Liver (tissue), 9 donors: Measurements from ENCODE around the gene SLC25A53. TPM values are rescaled to one million over a fixed set of nuclear protein-coding genes. Genes with fewer than 3 reads are reported as not detected.

Experiments
- DNase-seq: peaks from one replicate; pipeline ENCODE4 v3.0.0-alpha.2; 2017; ENCODE audit warnings: low spot score
- H3K27ac ChIP-seq, 2 donors: one replicate each; pipeline ENCODE4 v1.7.0; 2013; ENCODE audit warnings: inconsistent platforms in 2 of 2, low read length in 2 of 2, control low read depth in 1 of 2, low read depth in 1 of 2, mild to moderate bottlenecking in 1 of 2
- H3K27me3 ChIP-seq, 4 donors: one replicate each; pipeline versions ENCODE4 v1.6.1 to v1.7.0; 2013; ENCODE audit warnings: low read length in 3 of 4, inconsistent platforms in 1 of 4, mild to moderate bottlenecking in 1 of 4, moderate library complexity in 1 of 4; ENCODE audit not compliant: control insufficient read depth in 4 of 4, insufficient read depth in 4 of 4
- H3K36me3 ChIP-seq, 4 donors: one replicate each; pipeline versions ENCODE4 v1.6.1 to v1.7.0; 2013; ENCODE audit warnings: low read length in 3 of 4, mild to moderate bottlenecking in 3 of 4, low read depth in 1 of 4, moderate library complexity in 1 of 4; ENCODE audit not compliant: control insufficient read depth in 4 of 4, insufficient read depth in 3 of 4
- H3K4me1 ChIP-seq, 4 donors: one replicate each; pipeline versions ENCODE4 v1.6.1 to v1.7.0; 2013; ENCODE audit warnings: low read length in 3 of 4, mild to moderate bottlenecking in 3 of 4, moderate library complexity in 1 of 4; ENCODE audit not compliant: control insufficient read depth in 4 of 4, insufficient read depth in 4 of 4
- H3K4me3 ChIP-seq, 3 donors: one replicate each; pipeline versions ENCODE4 v1.6.1 to v1.7.0; 2013; ENCODE audit warnings: low read length in 3 of 3, control low read depth in 1 of 3, low read depth in 1 of 3, mild to moderate bottlenecking in 1 of 3
- H3K9ac ChIP-seq, 2 donors: one replicate each; pipeline ENCODE4 v1.7.0; 2013; ENCODE audit warnings: low read length in 2 of 2, mild to moderate bottlenecking in 2 of 2, moderate library complexity in 2 of 2, control low read depth in 1 of 2, low read depth in 1 of 2
- H3K9me3 ChIP-seq, 4 donors: one replicate each; pipeline versions ENCODE4 v1.6.1 to v1.7.0; 2013; ENCODE audit warnings: low read length in 3 of 4; ENCODE audit not compliant: control insufficient read depth in 4 of 4
- ATF3 ChIP-seq: IDR thresholded peaks from 2 replicates; pipeline ENCODE4 v1.6.1; 2016; ENCODE audit warnings: antibody characterized with exemption
- EGR1 ChIP-seq, 2 donors: IDR thresholded peaks; 2 replicates each; pipeline ENCODE4 v1.6.1; 2016 to 2018; ENCODE audit warnings: antibody characterized with exemption in 2 of 2, low read depth in 2 of 2
- FOXA1 ChIP-seq: IDR thresholded peaks from 2 replicates; pipeline ENCODE4 v1.6.1; 2016; ENCODE audit warnings: antibody characterized with exemption
- FOXA2 ChIP-seq: IDR thresholded peaks from 2 replicates; pipeline ENCODE4 v1.6.1; 2016; ENCODE audit warnings: antibody characterized with exemption
- HNF4A ChIP-seq, 2 donors: conservative IDR thresholded peaks; 2 replicates each; pipeline ENCODE4 v1.6.1; 2016; ENCODE audit warnings: antibody characterized with exemption in 2 of 2, mild to moderate bottlenecking in 2 of 2
- HNF4G ChIP-seq: IDR thresholded peaks from 2 replicates; pipeline ENCODE4 v1.6.1; 2016; ENCODE audit warnings: antibody characterized with exemption
- JUND ChIP-seq, 2 donors: IDR thresholded peaks; 2 replicates each; pipeline ENCODE4 v1.6.1; 2016; ENCODE audit warnings: antibody characterized with exemption in 2 of 2
- NR2F2 ChIP-seq: IDR thresholded peaks from 2 replicates; pipeline ENCODE4 v1.6.1; 2016; ENCODE audit warnings: antibody characterized with exemption
- RAD21 ChIP-seq, 2 donors: IDR thresholded peaks; 2 replicates each; pipeline ENCODE4 v1.6.1; 2016; ENCODE audit warnings: antibody characterized with exemption in 2 of 2, mild to moderate bottlenecking in 2 of 2
- RXRA ChIP-seq, 2 donors: IDR thresholded peaks; 2 replicates each; pipeline ENCODE4 v1.6.1; 2017 to 2018; ENCODE audit warnings: antibody characterized with exemption in 2 of 2, mild to moderate bottlenecking in 1 of 2
- TAF1 ChIP-seq: conservative IDR thresholded peaks from 2 replicates; pipeline ENCODE4 v1.6.1; 2016; ENCODE audit warnings: antibody characterized with exemption, mild to moderate bottlenecking
- YY1 ChIP-seq: IDR thresholded peaks from 2 replicates; pipeline ENCODE4 v1.6.1; 2016; ENCODE audit warnings: antibody characterized with exemption, mild to moderate bottlenecking
- WGBS: extraction: QIAGEN DNeasy Blood & Tissue Kit; methylation state at CpG from one replicate; pipeline ENCODE4 v1.1.7; 2013; 5-methylcytosine and 5-hydroxymethylcytosine counted together
- polyA plus RNA-seq, 2 donors: library from polyadenylated mRNA; stranded (reverse) in 1 of 2; unstranded in 1 of 2; fragments of 200-250 nt in 1 of 2; fragments of >200 nt in 1 of 2; fragmentation: Nextera tagmentation in 1 of 2; extraction: Ambion mirVana in 1 of 2; gene quantifications; one replicate each; pipeline versions ENCODE4 v1.2.1 to v1.2.3, GENCODE V29; 2013 to 2015
- total RNA-seq, 2 donors: library from RNA; depleted of rRNA; stranded (reverse); fragments of >200 nt; gene quantifications; one replicate each; pipeline ENCODE4 v1.2.3, GENCODE V29; 2014
- TF ChIP-seq, protein P1 (sequence below): IDR thresholded peaks from 2 replicates; pipeline ENCODE4 v1.6.1; 2016; ENCODE audit warnings: antibody characterized with exemption
- TF ChIP-seq, protein P2 (sequence below): IDR thresholded peaks from 2 replicates; pipeline ENCODE4 v1.6.1; 2016; ENCODE audit warnings: antibody characterized with exemption
- donor health status: healthy.
- donor health status: healthy.
- donor health status: healthy.
- donor health status: healthy.
- donor health status: healthy.

Gene SLC25A53
- total and polyA plus RNA-seq, 4 donors = 2.8 to 8.5 (median 7.1) TPM

- Histone ChIP-seq H3K27me3 (no peaks in the 10 kb centered on the region), H3K27ac (no peak overlapping the region), H3K4me1 (peaks cover 4 to 16% (median 14%) of the 10 kb centered on the region in 4 donors), H3K4me3 (no peak overlapping the region), H3K9me3 (no peaks in the 10 kb centered on the region), H3K9ac (no peak overlapping the region), H3K36me3 (peaks cover 0 to 4% (median 0%) of the 10 kb centered on the region in 4 donors)
- no peak for DNase-seq
- TF ChIP-seq RAD21 (IDR thresholded peaks at IDR 0.05) = no peak
- no peak for TF ChIP-seq FOXA2
- TF ChIP-seq, protein P1, sequence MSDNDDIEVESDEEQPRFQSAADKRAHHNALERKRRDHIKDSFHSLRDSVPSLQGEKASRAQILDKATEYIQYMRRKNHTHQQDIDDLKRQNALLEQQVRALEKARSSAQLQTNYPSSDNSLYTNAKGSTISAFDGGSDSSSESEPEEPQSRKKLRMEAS = no peak
- TF ChIP-seq EGR1 (IDR thresholded peaks at IDR 0.05; ENCODE audit: low read depth in 2 of 2) = no peak
- TF ChIP-seq, protein P2, sequence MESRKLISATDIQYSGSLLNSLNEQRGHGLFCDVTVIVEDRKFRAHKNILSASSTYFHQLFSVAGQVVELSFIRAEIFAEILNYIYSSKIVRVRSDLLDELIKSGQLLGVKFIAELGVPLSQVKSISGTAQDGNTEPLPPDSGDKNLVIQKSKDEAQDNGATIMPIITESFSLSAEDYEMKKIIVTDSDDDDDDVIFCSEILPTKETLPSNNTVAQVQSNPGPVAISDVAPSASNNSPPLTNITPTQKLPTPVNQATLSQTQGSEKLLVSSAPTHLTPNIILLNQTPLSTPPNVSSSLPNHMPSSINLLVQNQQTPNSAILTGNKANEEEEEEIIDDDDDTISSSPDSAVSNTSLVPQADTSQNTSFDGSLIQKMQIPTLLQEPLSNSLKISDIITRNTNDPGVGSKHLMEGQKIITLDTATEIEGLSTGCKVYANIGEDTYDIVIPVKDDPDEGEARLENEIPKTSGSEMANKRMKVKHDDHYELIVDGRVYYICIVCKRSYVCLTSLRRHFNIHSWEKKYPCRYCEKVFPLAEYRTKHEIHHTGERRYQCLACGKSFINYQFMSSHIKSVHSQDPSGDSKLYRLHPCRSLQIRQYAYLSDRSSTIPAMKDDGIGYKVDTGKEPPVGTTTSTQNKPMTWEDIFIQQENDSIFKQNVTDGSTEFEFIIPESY = no peak
- no peak for TF ChIP-seq RXRA (IDR thresholded peaks at IDR 0.05)
- no peak for TF ChIP-seq FOXA1
- no peak for TF ChIP-seq JUND (IDR thresholded peaks at IDR 0.05)
- TF ChIP-seq ATF3 = no peak
- TF ChIP-seq NR2F2 = no peak
- no peak for TF ChIP-seq TAF1
- TF ChIP-seq HNF4G = no peak
- TF ChIP-seq YY1 = no peak
- TF ChIP-seq HNF4A (conservative IDR thresholded peaks at IDR 0.05) = no peak
- 94% methylated on average over 6 of the region's 6 CpGs for WGBS
Measured at GRCh38 chrX:104172121-104172520, 15.3 kb upstream of the SLC25A53 start.

DNA sequence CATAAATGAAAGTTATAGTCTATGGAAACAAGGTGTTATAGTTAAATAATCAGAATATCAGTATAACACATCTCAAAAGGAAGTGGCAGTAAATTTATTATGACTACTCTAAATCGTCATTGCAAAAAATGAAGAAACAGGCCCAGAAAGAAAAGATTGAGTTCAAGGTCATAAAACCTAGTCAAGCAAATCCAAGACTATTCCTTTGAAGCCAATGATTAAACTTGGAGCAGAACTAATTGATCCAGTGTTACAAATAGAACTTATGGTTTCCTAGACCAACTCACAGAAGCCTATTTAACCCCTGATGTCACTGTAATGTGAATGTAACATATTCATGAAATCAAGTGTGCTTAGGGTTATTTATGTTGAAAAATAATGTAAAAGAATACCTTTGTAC is 11.3 kb upstream of the SLC25A53 start:
- H3K27me3 ChIP-seq = no peaks in the 10 kb centered on the region
- WGBS = 33% methylated on average over 1 of the region's 1 CpG
- no peaks in the 10 kb centered on the region for H3K36me3 ChIP-seq
- H3K9ac ChIP-seq = no peak overlapping the region
- DNase-seq = no peak
- no peak overlapping the region for H3K4me3 ChIP-seq
- H3K27ac ChIP-seq = no peak overlapping the region
- no peak for TF ChIP-seq EGR1 (IDR thresholded peaks at IDR 0.05; ENCODE audit: low read depth in 2 of 2)
- no peak for TF ChIP-seq TAF1
- no peak for TF ChIP-seq YY1
- TF ChIP-seq, protein P2 = no peak
- no peak for TF ChIP-seq HNF4G
- TF ChIP-seq, protein P1 = no peak
- no peak for TF ChIP-seq NR2F2
- no peak for TF ChIP-seq HNF4A (conservative IDR thresholded peaks at IDR 0.05)
- no peak for TF ChIP-seq ATF3
- H3K4me1 ChIP-seq = peaks cover 4 to 22% (median 18%) of the 10 kb centered on the region in 4 donors
- no peaks in the 10 kb centered on the region for H3K9me3 ChIP-seq
